ENCODE data around the gene ZNF304.

- TF ChIP-seq CTCF (IDR thresholded peaks at IDR 0.05) (no peak), EP300 (IDR thresholded peaks at IDR 0.05) (no peak)
Observed at GRCh38 chr19:57363688-57364181, 12.7 kb downstream of the ZNF304 start.
